GM18907 (cell line): ENCODE measurements around the gene MARVELD2.
"Not testable (repeated sequence)": the region's sequence is repeated elsewhere in the genome, so short reads cannot be mapped to it uniquely, and the experiment has no call there.

ENCODE experiments used
- ATAC-seq: cut with Tn5 transposase; IDR thresholded peaks from one replicate; pipeline ENCODE4 v1.9.1; 2021; ENCODE audit warnings: mild to moderate bottlenecking, moderate library complexity; ENCODE audit not compliant: unreplicated experiment

MARVELD2 gene

DNA sequence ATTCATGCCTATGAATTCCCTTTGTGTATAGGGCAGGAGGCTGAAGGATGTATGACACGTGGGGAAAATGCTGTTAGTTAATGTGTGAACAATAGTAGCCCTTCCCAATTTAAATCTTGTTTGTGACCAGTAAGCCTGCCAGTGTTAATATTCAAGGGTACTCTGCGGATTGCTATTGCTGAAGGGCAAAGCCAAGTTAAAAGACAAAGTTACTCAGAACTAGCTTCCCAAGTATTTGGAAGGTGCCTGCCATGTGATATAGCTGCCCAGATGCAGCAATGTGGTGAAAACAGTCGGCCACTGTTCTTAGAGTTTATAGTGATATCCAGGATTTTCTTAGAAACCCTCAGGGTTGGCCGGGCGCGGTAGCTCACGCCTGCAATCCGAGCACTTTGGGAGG, 34.6 kb downstream of the MARVELD2 start:
- ATAC-seq = no peak

GRCh38 chr5:69450116-69450515, 35.2 kb downstream of the MARVELD2 start:
- ATAC-seq = no peak

GRCh38 chr5:69450527-69450926, 35.6 kb downstream of the MARVELD2 start:
- not testable (repeated sequence) for ATAC-seq

GRCh38 chr5:69451941-69452647, 37.2 kb downstream of the MARVELD2 start:
- no peak for ATAC-seq

GRCh38 chr5:69453487-69453886, 38.6 kb downstream of the MARVELD2 start:
- not testable (repeated sequence) for ATAC-seq

DNA sequence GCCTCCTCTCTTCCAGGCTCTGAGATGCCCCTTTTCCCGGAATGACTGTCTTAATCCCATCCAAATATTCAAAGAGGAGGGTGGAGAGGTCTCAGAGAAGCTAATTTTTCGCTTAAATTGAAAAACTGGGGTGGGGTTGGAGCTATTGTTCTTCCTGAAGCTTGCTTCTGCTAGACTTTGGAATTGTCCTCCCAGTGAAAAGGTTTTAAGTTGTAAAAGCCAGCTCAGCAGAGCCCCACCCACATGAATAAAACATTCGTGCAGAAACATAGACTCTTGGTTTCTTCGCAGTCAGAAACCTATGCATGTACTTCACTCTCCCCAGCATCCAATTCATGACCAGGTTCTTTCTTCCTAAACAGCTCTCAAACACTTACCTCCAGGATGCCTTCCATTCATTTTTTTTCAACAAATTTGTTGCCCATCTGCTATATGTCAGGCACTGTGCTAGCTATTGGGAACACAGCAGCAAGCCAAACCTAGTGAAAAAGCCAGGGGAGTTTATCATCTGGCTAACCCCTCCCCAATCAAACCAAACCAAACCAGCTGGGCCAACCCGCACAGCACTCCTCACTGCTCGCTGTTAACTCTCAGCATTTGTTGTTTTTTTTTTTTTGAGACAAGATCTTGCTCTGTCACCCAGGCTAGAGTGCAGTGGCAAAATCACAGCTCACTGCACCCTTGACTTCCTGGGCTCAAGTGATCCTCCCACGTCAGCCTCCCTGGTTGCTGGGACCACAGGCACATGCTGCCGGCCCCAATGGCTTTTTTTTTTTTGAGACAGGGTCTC, 39.7 kb downstream of the MARVELD2 start:
- no peak for ATAC-seq

- not testable (repeated sequence) for ATAC-seq
These were observed 40.6 kb downstream of the MARVELD2 start for GRCh38 chr5:69455428-69455988.

GRCh38 chr5:69462170-69462569, 47.3 kb downstream of the MARVELD2 start:
- no peak for ATAC-seq

- not testable (repeated sequence) for ATAC-seq
These were observed 51.5 kb downstream of the MARVELD2 start for GRCh38 chr5:69466375-69466774.

GRCh38 chr5:69467442-69468225, 52.7 kb downstream of the MARVELD2 start:
- peak; percentile 95 for ATAC-seq

GRCh38 chr5:69468631-69469030, 53.7 kb downstream of the MARVELD2 start:
- ATAC-seq = no peak

GRCh38 chr5:69471516-69471915, 56.6 kb downstream of the MARVELD2 start:
- ATAC-seq = not testable (repeated sequence)

GRCh38 chr5:69472535-69473143, 57.7 kb downstream of the MARVELD2 start:
- not testable (repeated sequence) for ATAC-seq

DNA sequence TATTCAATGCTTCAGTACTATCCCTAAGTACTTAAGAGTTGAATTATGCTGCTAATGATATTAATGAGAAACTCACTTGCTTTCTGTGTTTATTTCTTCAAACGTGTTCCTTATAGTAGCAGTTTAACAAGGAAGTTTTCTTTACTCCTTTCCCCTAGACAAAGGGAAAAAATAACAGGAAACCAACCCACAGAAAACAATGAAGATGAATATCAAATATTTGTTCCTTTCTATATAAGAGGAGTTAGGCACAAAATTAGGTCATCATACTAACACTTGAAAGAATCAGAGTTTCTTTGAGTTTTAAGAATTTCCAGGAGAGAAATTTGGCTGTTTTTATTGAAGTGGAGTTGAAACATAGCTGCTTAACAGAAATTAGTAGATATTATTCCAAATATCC, 62.3 kb downstream of the MARVELD2 start:
- ATAC-seq = no peak

DNA sequence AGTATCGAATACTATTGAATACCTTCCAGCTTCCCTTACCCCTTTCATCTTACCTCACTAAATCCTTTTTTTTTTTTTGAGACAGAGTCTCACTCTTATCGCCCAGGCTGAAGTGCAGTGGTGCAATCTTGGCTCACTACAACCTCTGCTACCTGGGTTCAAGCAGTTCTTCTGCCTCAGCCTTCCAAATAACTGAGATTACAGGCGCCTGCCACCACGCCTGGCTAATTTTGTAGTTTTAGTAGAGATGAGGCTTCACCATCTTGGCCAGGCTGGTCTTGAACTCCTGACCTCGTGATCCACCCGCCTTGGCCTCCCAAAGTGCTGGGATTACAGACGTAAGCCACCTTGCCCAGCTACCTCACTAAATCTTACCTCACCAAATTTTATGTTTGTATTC, 63.4 kb downstream of the MARVELD2 start:
- ATAC-seq = not testable (repeated sequence)

- no peak for ATAC-seq
These were observed 70.0 kb downstream of the MARVELD2 start for GRCh38 chr5:69484891-69485290.

- no peak for ATAC-seq
These were observed 70.6 kb downstream of the MARVELD2 start for GRCh38 chr5:69485471-69485870.

- ATAC-seq = no peak
These were observed 74.3 kb downstream of the MARVELD2 start for GRCh38 chr5:69489246-69489645.

DNA sequence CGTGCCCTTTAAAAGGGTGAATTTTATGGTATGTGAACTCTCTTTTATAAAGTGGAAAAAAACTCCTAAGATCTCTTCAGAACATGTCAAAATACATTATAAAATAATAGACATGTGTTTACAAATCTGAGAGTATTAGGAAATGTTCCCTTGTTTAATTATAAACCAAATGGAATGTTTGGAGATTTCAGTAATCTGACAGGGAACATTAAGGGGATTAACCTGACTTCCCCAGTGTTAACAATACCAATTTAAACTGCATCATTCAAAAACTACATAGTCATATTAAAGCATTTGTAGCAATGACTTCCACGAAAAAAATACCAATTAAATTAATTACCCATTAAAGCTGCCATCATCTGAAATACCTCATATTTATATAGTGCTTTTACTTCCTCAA, 76.1 kb downstream of the MARVELD2 start:
- no peak for ATAC-seq

DNA sequence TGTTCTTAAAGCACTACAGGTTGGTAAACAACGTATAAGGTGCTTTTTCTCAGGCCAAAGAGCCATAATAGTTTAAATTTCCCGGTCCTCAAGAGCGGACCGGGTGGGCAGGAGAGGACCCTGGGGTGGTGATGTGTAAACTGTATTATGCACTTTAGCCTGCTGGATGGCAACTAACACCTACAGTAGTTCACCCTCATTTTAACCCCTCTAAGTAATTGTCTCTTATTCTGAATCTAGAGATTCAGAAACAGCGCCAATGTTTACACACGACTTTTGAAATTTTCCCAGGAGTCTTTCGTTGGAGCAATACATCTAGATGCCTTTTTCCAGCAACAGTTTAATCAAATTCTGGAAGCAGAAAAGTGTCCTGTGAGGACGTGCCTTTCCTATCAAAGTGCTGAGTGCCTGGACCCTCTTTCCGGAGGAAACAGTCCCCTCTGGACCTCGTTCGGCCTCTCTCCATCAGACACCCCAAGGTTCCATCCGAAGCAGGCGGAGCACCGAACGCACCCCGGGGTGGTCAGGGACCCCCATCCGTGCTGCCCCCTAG, 77.0 kb downstream of the MARVELD2 start:
- ATAC-seq = no peak
